Lower leg skin (tissue), 3 donors: ENCODE measurements around the gene PGBD5.

Experiments used
- POLR2A ChIP-seq, 2 donors: fragments of 450-650 bp; IDR thresholded peaks; one replicate each; pipeline ENCODE4 v1.6.1; 2016 to 2017; ENCODE audit warnings: antibody characterized with exemption in 2 of 2, mild to moderate bottlenecking in 1 of 2, moderate library complexity in 1 of 2
- TF ChIP-seq, protein P1 (sequence below), 3 donors: fragments of 450-650 bp; IDR thresholded peaks; one replicate each; pipeline ENCODE4 v1.5.1; 2016; ENCODE audit warnings: antibody characterized with exemption in 3 of 3, mild to moderate bottlenecking in 3 of 3, moderate library complexity in 2 of 3

GRCh38 chr1:230413061-230413460 lies 13.1 kb downstream of the PGBD5 start:
- TF ChIP-seq, protein P1, sequence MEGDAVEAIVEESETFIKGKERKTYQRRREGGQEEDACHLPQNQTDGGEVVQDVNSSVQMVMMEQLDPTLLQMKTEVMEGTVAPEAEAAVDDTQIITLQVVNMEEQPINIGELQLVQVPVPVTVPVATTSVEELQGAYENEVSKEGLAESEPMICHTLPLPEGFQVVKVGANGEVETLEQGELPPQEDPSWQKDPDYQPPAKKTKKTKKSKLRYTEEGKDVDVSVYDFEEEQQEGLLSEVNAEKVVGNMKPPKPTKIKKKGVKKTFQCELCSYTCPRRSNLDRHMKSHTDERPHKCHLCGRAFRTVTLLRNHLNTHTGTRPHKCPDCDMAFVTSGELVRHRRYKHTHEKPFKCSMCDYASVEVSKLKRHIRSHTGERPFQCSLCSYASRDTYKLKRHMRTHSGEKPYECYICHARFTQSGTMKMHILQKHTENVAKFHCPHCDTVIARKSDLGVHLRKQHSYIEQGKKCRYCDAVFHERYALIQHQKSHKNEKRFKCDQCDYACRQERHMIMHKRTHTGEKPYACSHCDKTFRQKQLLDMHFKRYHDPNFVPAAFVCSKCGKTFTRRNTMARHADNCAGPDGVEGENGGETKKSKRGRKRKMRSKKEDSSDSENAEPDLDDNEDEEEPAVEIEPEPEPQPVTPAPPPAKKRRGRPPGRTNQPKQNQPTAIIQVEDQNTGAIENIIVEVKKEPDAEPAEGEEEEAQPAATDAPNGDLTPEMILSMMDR (IDR thresholded peaks at IDR 0.05), result no peak
- no peak for TF ChIP-seq POLR2A (IDR thresholded peaks at IDR 0.05)
